T47D (cell line): ENCODE measurements around the gene RIN1.

Experiments
- DNase-seq, 2 experiments: peaks; one replicate each; pipeline versions ENCODE4 v3.0.0 to v3.0.0-alpha.2; 2011 to 2012; ENCODE audit warnings: low read depth in 1 of 2, low spot score in 1 of 2
- JUND ChIP-seq: IDR thresholded peaks from 2 replicates; pipeline ENCODE4 v1.6.1; 2012; ENCODE audit warnings: low read depth
- in situ Hi-C: cut with HindIII; loops from 2 replicates; pipeline ENCODE4 v1.10.0; 2016; ENCODE audit warnings: low sequenced_read_pairs, low pct_unique_long_range_greater_than_20kb

The RIN1 gene

DNA sequence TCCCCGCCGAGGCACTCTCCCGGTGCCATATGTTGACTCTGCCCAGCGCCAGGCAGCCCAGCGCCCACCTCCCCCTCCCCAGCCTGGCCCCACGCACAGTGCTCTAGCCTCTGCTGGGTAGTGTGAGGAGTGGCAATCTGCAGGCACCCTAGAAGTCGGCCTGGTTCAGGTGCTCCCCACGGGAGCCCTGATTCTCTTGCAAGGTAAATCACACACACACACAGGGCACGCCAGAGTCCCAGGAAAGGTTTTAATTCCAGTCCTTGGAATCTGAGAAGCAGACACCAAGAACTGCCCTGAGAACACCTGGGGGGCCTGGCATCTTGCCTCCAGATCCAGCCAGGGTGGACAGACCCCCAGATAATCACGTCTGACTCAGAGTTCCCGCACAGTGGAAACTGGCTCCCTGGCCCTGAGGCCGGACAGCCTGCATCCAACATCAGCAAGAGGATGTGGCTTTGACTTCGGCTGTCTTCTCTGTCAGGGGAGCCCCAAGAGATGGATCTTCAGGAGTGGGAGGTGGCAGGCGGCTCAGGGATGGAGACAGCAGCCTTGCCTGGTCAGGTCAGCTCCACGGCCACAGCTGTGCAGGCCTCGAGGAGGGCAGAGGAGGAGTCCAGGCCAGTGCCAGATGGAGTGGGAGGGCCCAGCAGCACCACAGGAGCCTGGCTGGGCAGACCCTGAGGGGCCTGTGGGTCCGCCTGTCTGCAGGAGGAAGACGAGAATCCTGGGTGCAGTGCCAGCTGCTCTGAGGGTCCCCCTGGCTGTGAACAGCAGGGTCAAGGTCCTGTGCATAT is 1.1 kb upstream of the RIN1 start:
- in situ Hi-C loops: no loop called here
- no peak for TF ChIP-seq JUND
- no peak for DNase-seq

DNA sequence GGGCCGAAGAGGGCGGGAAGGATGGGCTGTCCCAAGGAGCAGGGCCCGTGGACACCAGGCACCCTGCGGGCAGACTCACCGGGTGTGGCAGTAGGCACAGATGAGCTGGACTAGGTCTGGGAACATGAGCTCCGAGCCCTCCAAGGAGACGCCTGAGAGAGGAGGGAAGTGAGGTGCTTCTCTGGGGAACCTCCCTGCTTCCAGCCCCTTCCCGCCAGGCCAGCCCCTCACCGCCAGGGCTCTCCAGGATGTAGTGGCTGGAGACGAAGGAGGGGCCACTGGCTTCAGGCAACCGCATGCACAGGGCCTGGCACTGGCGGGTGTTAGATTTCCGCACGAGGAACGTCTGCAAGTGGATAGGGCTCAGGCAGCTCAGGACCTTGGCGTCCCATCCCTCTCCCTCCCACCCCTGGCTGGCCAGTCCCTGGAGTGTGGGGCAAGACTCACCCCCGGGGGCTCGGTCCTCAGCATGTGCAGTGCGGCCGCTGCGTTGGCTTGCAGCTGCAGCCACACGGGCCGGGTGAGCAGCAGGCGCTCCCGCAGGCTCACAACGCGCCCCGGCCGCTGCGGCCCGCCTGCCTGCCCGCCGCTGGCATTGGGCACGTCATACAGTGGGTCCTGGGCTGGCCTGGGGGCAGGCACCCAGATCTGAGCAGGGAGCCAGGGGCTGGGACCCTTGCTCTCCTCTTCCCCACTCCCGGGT is 552 bp downstream of the RIN1 start:
- in situ Hi-C loops: no loop called here
- DNase-seq: peak in 1 of 2 experiments; percentile 79
- no peak for TF ChIP-seq JUND

DNA sequence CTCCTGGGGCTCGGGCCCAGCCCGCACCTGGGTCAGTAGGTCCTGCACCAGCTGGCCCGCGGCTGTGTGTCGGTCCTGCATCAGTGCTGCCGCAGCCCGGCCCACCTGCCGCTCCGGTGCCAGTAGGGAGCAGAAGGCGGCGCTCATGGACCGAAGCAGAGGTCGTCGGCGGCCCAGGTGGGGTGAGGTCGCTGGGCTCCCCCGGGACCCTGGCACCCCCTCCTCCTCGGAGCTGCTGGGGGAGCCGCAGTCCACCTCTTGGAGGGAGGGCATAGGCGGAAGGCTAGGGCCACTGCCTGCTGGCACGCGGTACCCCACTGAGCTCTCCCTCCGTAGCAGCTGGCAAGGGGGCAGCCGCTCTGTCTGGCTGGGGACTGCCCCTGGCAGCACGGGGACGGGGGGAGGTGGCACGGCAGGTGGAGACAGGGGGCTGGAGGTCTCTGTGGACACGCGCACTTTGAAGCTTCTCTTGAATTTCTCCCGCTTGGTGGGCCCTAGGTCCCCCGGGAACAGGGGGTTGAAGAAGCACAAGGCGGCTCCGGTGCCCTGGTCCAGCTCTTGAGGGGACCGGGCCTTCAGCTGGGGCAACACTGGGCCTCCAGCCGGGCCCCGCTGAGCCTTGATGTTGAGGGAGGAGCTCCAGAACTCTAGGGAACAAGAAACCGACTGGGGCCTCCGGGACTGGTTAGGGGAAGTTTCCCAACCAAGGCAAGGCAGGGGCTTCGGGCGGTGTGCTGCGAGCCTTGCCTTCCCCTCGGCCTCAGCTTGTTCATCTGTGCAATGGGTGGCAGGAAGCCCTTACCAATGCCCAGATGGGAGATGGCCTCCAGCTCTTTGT is 1.4 kb downstream of the RIN1 start:
- no peak for TF ChIP-seq JUND
- DNase-seq: no peak
- in situ Hi-C loops: no loop called here

DNA sequence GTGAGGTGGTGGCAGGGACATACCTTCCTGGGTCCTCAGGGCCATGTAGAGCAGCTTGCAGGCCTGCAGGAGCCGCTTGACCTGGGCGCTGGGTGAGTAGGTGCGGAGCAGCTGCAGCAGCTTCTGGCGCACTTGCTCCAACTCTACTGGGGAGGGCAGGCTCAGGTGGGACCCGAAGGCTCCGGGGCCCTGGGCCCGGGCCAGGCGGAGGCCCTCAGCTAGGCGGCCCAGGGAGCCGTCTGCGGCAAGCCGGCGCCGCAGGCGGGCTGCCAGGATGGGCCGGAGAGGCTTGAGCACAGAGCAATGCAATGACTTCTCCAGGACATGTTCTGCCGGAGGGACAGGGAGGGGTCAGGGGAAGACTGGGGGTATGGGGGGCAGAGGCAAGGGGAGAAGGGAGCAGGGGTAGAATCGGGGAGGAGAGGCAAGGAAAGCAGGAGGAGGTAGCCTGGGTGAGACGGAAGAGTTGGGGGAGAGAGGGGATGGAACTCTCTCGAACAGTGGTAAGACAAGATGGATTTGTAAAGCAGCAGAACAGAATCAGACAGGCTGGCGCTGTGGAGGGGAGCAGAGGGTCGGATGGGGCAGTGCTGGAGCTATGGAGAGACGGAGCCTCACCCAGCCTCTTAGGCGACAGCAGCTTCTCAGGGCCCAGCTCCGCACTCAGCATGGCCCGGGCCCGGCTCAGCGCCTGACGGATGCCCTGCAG is 2.2 kb downstream of the RIN1 start:
- no peak for DNase-seq
- TF ChIP-seq JUND: no peak
- in situ Hi-C loops: no loop called here

DNA sequence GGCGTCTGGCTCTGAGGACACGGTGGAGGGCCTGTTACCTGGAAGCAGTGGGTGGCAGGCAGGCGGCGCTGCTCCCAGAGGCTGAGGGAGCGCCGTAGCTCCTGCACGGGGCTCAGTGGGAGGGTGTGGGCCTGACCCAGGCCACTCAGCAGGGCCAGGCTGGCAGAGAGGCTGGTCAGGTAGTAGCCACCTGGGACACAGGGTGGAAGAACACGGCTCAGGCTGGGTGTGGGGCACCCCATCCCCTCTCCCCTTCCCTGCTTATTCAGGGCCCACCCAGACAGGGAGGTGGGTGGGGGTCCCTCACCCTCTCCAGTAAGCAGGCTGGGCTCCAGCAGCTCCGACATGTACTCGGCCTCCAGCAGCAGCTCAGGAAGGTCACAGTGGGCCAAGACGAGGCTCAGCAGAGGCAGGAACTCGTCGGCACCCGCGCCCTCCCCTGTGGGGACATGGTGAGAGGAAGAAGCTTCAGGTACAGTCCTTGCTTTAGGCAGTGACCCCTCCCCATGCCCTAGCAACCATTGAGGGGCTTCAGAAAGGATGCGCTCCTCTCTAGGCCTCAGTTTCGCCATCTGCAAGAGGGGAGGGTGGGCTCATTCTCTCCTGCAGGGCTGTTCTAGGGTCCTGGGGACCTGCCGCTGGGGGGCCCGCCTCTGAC is 2.9 kb downstream of the RIN1 start:
- no peak for TF ChIP-seq JUND
- DNase-seq: no peak
- in situ Hi-C loops: no loop called here

DNA sequence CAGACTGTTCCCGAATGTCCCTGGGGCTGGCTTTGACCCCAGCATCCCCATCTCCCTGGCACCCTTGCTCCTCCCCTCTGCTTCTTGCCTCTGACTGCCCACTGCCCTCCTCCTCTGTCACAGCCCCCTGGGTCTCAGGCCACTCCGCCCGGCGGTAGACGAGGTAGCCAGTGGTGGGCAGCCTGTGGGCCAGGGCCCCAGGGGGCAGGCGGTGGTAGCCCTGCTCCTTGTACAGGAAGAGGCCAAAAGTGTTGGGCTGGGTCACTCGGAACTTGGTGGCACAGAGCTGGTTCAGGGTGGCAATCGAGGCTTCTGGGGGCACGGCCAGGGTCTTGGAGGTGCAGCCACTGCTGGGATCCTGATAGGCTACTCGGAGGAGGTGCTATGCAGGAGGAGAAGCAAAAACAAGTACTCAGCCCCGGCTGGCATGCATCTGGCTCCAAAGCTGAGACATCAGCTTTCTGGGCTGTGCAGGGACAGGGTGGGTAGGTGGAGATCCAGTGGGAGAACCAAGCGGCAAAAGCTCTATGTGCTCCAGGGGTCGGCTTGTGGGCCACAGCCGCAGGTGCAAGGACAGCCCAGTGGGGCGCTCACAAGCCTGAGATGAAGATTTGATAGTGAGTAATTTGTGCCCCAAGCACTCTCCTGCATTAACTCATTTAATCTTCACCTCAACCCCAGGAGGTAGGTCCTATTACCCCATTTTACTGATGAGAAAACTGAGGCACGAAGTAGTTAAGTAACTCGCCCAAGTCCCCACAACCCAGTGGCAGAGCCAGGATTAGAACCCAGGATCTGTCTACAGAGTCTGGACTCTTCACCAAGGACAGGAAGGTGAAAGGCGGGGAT is 3.6 kb downstream of the RIN1 start:
- DNase-seq: no peak
- in situ Hi-C loops: no loop called here
- TF ChIP-seq JUND: no peak

DNA sequence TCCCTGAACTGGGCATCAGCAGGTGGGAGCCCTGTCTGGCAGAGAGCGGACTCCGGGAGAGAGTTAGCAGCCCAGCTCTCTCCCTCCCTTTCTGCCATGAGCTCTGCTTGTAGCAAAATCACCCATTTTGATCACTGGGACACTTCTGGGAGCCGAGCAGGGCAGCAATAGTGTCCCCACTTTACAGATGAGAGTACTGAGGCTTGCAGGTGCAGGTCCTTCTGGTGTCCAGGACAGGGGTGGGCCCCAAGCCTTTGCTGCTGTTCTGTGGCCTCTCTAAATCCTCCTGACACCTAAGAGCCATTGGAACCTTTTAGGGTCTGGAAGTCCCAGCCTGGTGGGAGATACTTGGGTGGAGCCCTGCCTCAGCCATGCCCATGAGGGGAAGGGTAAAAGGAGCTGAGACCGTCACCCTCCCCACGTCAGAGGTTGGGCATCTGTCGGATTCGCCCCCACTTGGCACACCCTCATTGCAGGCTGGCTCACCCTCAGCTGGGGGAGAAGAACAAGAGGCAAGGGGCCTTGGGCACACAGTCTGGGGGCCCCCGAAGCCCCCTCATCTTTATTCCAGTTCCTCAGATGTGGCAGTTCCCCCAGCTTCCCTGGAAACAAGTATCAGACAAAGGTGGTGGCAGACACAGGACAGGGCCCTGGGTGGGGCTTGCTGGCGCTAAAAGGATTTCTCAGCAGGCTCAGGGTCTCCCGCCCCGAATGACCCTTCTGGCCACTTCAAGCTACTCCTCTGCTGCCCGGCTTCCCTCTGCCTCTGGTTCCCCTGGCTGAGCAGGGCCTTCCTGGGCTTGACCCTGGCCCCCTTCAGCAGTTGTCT is 4.5 kb downstream of the RIN1 start:
- in situ Hi-C loops: no loop called here
- no peak for TF ChIP-seq JUND
- no peak for DNase-seq

DNA sequence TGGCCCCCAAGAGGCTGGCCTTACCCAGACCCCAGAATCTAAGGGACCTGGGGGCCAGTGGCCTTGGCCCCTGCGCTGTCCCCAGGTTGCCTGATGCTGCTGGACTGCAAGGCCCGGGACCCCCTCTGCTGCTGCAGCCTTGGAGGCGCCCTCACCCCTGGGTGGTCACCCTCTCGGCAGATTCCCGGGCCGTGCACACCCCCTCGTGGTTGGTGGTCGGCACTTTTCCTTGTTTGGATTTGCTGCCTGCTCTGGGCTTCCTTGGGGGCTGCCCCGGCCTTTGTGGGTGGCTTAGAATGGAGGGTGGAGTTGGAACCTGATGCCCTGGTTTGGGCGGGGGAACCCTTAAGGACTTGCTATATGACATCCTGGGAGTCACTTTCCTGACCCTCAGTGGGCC is 5.3 kb downstream of the RIN1 start:
- TF ChIP-seq JUND: no peak
- in situ Hi-C loops: no loop called here
- no peak for DNase-seq

DNA sequence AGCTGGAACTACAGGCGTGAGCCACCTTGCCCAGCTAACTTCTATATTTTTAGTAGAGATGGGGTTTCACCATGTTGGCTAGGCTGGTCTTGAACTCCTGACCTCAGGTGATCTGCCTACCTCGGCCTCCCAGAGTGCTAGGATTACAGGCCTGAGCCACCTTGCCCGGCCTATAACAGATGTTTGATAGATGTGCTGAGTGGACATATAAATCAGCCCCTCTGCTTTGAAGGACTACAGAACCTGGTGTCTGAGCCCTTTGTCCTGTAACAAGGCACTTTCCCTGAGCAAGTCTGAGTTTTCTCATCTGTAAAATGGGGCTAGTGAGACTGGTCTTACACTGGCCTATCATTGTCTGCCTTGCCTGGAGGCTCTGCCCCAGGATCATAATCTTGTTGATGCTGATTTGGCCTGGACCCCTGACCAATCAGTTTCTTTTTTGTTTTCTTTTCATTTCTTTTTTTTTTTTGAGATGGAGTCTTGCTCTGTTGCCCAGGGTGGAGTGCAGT is 7.0 kb downstream of the RIN1 start:
- no peak for TF ChIP-seq JUND
- in situ Hi-C loops: no loop called here

More for the DNA sequence above, 7.0 kb downstream of the RIN1 start:
- DNase-seq: no peak
